Ovary (tissue), 3 donors: ENCODE data around the gene SRSF6.

Experiments
- EP300 ChIP-seq: sonication (generic); formaldehyde crosslinking; IDR thresholded peaks from one replicate; pipeline ENCODE4 v1.6.1; 2017; ENCODE audit warnings: antibody characterized with exemption
- POLR2A ChIP-seq: fragments of 450-650 bp; IDR thresholded peaks from one replicate; pipeline ENCODE4 v1.6.1; 2017; ENCODE audit warnings: antibody characterized with exemption, mild to moderate bottlenecking, moderate library complexity
- TF ChIP-seq, protein P1 (sequence below), 3 donors: fragments of 450-650 bp in 2 of 3; fragments of 200-600 bp in 1 of 3; IDR thresholded peaks; one replicate each; pipeline versions ENCODE4 v1.5.1 to v1.8.0; 2016 to 2022; ENCODE audit warnings: antibody characterized with exemption in 3 of 3, mild to moderate bottlenecking in 1 of 3
- donor health status: DM: no; HTN: no; CAD: no.

- TF ChIP-seq POLR2A: no peak
- TF ChIP-seq, protein P1, sequence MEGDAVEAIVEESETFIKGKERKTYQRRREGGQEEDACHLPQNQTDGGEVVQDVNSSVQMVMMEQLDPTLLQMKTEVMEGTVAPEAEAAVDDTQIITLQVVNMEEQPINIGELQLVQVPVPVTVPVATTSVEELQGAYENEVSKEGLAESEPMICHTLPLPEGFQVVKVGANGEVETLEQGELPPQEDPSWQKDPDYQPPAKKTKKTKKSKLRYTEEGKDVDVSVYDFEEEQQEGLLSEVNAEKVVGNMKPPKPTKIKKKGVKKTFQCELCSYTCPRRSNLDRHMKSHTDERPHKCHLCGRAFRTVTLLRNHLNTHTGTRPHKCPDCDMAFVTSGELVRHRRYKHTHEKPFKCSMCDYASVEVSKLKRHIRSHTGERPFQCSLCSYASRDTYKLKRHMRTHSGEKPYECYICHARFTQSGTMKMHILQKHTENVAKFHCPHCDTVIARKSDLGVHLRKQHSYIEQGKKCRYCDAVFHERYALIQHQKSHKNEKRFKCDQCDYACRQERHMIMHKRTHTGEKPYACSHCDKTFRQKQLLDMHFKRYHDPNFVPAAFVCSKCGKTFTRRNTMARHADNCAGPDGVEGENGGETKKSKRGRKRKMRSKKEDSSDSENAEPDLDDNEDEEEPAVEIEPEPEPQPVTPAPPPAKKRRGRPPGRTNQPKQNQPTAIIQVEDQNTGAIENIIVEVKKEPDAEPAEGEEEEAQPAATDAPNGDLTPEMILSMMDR (IDR thresholded peaks at IDR 0.05): no peak
- TF ChIP-seq EP300: no peak
These were observed 54.2 kb downstream of the SRSF6 start for GRCh38 chr20:43511879-43512278.
